NCI-H2196 treated with DMSO at 0.1 percent for 48 hours (cell line): ENCODE measurements around the gene DLX1.
"Not testable (repeated sequence)": the region's sequence is repeated elsewhere in the genome, so short reads cannot be mapped to it uniquely, and the experiment has no call there.

Experiments
- DNase-seq: peaks from one replicate; lab custom pipeline; 2025; ENCODE audit not compliant: unreplicated experiment; lab: John Stamatoyannopoulos, UW

Gene DLX1

DNA sequence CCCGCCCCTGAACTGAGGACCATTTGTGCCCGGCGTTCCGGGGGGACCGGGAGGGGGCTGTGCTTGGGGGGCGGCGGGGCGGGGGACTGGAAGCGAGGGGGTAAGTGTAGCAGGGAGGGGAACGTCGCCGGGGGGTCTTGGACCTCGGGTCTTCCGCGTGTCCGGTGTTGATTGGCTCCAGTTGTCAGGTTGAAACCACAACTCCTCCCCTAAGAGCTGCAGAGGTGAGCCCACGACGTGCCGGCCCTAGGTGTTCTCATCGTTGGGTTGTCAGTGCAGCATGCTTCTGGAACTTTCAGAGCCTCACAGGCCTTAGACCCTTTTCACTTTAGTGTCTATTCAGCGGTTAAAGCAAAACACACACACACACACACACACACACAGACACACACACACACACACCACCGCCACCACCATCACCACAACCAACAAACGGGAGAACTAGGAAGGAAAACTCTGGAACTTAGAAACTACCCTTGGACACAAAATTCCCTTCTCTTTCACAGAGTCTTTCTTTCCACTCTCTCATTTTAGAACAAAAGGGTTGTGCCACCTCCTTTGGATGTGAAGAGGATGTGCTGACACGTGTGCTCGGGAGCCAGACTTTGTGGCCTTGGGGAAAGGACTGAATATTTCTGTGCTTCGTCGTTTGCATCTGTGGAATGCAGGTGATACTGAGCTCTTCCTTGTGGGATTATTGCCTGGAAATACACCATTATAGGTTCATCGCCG, 24.1 kb downstream of the DLX1 start:
- no peak for DNase-seq

DNA sequence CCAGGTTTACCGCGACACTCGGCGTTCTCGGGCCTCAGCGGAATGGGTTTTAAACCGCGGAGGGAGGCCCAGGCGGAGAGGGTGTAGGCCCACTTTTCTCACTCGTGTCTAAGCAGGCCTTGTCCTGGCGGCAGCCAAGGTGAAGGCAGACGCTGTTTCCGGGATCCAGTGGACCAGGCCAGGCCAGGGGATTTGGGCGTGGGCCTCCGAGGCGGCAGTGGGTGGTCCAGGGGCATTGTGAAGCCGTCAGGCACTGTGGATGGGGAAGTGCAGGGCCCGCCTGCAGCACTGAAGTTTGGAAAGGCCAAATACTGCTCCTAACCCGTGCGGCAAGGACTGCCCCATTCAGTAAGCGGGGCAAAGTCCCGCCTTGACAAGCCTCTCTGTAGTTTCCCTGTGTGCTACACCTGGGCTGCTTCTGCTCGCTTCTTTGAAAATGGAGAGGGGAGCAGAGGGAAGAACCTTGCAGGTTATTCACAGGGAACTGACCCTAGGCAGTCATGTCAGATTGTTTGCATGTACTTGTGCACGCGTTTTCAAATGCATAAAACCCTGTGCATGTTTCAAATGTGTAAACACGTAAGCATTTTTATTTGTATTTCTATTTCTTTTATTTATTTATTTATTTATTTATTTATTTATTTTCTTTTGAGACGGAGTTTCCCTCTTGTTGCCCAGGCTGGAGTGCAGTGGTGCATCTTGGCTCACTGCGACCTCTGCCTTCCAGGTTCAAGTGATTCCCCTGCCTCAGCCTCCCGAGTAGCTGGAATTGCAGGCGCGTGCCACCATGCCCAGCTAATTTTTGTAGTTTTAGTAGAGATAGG, 24.9 kb downstream of the DLX1 start:
- no peak for DNase-seq

DNA sequence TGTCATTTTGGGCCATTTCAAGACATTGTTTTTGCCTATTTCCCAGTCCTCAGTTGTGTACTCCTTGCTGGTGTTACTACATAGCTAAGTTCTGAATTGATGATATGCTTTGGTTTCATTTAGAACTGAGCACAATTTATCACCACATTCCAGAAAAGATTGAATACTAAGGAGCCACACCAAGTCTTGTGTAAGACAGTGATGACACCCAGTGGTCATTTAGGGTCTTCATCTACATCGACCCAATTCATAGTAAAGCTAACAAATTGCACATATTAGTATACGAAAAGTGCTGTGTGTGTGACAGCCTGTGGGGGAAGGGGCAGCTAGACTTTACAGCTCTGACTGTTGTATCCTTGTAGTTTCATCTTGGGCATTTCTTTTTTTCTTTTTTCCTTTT, 28.3 kb downstream of the DLX1 start:
- DNase-seq = no peak

DNA sequence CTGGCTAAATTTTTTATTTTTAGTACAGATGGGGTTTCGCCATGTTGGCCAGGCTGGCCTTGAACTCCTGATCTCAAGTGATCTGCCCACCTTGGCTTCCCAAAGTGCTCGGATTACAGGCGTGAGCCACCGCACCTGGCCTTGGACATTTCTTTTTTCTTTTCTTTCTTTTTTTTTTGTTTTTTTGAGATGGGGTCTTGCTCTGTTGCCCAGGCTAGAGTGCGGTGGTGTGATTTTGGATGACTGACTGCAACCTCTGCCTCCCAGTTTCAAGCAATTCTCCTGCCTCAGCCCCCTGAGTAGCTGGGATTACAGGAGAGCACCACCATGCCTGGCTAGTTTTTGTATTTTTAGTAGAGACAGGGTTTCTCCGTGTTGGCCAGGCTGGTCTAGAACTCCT, 28.9 kb downstream of the DLX1 start:
- DNase-seq = not testable (repeated sequence)

DNA sequence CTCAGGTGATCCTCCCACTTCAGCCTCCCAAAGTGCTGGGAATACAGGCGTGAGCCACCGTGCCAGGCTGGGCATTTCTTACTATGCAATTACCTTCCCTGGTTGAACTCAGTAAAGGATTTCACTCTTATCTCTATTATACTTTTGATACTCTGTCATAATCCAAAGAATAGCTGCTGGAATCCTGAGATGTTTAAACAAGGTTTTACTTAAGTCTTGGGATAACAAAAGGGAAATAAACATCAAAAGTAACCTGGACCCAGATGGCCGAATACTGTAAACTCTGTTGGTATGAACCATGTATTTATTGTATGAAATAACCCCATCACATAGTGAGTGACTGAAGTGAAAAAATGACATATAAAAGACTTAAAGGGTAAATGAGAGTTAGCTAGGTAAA, 29.3 kb downstream of the DLX1 start:
- no peak for DNase-seq

DNA sequence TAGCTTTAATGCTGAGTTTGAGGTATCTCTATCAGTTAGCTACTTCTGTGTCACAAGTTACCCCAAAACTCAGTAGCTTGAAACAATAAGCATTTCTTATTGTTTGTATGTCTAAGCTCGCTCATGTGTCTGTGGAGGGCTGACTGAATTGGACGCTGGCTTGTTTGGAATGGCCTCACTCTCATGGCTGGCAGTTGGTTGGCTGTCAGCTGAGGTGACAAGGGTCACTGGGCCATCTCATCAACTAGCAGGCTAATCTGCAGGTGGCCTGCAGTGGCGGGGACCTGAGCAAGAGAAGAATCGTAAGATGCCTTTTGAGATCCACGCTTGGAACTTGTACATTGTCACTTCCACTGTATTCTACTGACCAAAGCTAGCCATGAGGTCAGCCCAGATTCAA, 30.8 kb downstream of the DLX1 start:
- DNase-seq = no peak

DNA sequence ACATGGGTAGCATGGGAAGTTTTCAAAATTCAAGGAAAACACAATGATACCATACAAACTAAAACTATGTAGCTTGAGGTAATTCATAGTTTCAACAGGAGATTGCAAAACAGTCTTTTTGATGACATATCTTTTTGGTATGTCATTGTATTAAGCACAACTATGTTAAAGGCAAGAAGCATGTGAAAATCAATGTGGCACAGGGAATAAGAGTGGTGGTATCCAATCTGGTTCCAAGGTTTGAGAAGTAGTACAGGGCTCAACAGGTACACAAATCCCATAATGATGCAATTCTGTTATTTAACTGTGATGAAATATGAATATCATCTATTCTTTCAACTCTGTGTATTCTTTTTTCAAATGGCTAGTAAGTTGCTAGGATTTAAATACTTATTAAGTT, 33.8 kb downstream of the DLX1 start:
- no peak for DNase-seq

DNA sequence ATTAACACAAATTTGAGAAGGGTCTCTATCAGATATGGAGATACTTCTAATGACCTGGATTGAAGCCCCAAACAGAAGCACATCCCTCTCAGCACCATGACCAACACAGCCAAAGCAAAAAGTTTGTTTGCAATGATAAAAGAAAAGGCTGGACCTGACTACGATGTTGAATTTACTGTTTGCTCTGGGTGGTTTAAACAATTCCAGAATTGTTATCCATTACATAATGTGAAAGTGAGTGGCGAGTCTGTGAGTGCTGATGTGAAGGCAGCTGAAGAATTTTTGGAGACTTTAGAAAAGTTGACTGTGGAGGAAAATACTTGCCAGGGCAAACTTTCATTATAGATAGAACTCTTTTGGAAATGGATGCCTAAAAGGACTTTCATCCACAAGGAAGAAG, 34.8 kb downstream of the DLX1 start:
- DNase-seq = no peak

DNA sequence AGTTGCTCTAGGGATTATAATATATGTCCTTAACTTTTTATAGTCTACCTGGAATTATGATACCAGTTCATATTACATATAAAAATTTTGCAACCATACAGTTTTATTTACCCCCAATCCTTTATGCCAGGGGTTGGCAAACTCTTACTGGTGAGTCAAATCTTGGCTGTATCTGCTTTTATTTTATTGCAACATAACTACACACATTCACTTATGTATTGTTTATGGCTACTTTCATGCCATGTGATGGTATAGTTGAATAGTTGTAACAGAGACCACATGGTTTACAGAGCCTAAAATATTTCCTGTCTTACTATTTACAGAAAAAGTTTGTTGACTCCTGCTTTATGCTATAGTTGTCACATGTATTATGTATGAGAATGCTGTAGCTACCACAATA, 43.2 kb downstream of the DLX1 start:
- no peak for DNase-seq

DNA sequence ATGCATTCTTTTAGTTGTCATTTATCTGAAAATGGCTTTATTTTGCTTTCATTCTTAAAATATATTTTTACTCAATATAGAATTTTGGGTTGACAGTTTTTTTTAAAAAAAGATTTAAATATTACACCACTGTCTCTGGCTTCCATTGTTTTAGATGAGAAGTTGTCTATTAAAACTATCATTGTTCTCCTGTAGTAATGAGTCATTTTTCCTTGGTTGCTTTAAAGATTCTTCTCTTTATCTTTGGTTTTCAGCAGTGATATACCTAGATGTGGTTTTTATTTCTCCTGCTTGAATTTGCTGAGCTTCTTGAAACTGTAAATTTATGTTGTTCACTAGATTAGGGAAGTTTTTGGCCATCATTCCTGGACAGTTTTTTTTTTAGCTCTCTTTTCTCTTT, 44.1 kb downstream of the DLX1 start:
- no peak for DNase-seq

DNA sequence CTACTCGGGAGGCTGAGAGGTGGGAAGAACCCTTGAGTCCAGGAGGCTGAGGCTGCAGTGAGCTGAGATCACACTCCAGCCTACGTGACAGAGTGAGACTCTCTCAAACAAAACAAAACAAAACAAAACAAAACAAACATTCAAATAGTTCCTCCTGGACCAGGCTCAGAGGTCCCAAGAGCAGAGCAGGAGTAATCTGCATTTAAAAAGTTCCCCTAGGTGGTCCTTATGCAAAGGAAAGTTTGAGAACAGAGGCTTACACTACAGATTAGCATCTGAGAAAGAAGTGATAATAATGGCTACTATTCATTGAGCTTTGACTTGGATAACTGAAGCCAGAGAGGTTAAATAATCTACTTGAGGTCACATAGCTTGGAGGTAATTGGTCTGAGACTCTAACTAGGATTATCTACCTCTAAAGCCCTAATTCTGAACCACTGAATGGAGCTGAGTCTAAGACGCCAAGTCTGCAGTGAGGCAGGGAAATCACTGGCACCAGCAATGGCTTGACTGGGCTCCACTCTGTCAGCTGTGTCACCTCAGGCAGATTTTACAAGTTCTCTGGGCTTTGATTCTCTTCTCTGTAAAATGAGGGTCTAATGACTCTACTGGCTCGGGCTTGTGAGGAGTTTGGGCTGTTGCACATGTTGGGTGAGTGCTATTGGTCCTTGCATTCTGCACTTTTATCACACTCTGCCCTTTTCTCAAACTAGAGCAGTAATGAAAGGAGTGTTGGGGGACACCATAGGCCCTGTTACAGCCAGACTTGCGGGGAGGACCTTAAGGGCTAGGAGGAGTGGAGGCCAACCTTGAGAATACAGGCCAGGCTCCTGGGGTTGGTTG, 46.6 kb downstream of the DLX1 start:
- no peak for DNase-seq

DNA sequence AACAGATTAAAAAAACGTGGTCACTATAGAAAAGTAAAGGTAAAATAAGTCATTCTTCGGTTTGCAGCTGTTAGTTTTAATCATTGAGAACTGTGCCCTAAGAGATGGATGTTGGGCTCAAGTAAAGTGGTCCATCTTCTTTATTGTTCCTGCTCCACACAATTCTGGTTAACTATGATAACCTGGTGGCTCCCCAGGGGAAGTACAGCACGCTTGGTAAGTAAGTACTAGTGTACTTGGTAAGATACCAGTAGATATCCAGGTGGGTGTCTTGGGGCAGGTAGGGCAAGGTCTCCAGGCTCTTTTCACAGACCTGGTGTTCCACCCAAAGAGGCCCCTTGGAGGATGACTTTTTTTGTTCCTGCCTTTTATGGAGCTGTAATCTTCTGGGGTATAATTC, 49.0 kb downstream of the DLX1 start:
- no peak for DNase-seq

DNA sequence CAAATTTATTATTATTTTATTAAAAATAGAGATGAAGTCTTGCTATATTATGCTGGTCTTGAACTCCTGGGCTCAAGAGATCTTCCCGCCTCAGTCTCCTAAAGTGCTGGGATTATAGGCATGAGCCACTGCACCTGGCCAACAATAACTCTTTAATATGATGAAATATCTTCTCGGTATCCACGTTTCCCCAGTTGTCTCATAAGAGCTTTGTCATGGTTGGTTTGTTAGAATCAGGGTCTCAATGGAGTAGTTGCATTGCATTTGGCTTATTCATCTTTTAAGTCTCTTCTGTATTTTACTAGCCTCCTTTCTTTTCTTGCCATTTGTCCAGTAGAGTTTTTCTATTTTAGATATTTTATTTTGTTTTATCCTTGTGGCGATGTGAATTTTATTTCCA, 50.1 kb downstream of the DLX1 start:
- no peak for DNase-seq

DNA sequence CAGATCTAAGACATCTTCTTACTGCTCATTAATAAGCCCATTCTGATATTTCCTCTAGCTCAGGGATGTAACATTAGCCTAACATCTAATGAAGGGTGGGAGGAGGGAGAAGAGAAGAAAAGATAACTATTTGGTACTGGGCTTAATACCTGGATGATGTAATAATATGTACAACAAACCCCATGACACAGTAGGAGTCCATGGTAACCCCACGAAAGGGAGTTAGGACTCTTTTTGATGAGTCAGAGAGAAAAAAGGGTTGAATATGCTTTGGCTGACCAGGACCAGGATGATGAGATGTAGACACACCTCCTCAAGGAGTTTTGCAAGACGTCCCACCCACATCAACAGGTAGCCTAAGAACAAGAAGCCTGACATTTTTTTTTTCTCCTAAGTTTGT, 51.8 kb downstream of the DLX1 start:
- DNase-seq = no peak

DNA sequence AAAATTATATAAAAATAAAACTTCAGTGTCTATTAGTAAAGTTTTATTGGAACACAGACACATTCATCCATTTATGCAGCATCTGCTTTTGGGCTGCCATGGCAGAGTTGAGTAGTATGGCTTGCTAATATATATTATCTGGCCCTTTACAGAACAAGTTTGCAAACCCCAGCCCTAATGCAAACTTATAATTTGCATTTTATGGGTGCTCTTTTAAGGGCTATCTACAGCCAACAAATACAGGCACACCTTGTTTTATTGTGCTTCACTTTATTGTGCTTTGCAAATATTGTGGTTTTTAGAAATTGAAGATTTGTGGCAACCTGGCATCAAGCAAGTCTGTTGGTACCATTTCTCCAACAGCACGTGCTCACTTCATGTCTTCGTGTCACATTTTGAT, 52.6 kb downstream of the DLX1 start:
- no peak for DNase-seq

DNA sequence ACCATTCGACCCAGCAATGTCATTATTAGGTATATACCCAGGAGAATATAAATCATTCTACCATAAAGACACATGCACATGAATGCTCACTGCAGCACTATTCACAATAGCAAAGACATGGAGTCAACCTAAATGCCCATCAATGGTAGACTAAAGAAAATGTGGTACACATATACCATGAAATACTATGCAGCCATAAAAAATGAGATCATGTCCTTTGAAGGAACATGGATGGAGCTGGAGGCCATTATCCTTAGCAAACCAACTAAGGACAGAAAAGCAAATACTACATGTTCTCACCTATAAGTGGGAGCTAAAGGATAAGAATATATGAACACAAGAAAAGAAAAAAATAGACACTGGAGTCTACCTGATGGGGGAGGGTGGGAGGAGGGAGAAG, 53.4 kb downstream of the DLX1 start:
- not testable (repeated sequence) for DNase-seq
